ENCODE results near the gene CCNA1. TPM values are rescaled to one million over a fixed set of nuclear protein-coding genes. Genes with fewer than 3 reads are reported as not detected.

Gene CCNA1
- total and polyA plus RNA-seq, 2 of the 13 experiments (the other 11 are each of a cell fraction or from before 2014, with no cell fraction given), result not detected

DNA sequence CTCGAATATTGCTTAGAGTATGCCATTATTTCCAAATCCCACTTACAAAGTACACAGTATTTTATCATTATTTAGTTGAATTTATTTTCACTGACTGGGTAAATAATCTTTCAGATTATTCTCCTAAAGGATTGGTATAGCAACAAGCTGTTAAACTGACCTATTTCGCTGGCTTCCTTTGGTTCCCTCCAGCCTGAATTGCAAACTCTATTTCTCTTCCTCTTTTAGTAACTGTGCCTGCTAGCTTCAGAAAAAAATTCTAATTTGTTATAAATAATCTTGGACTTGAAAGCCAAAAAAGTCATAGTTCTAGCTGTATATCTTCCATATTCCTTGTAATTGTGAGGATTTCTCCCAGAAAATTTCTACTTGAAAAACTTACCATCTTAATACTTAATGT is 15.0 kb upstream of the CCNA1 start:
- no peak overlapping the region for H3K4me2 ChIP-seq (ENCODE audit: low read depth, low read length)
- H3K79me2 ChIP-seq (ENCODE audit: insufficient read depth, low read length), result no peaks in the 10 kb centered on the region
- H3K36me3 ChIP-seq (replicated peaks in 1 of 2; ENCODE audit: control insufficient read depth in 1 of 2, insufficient read depth in 2 of 2, low read length in 2 of 2), result no peaks in the 10 kb centered on the region
- H3K9me3 ChIP-seq (ENCODE audit: low read length), result no peaks in the 10 kb centered on the region
- H4K20me1 ChIP-seq (ENCODE audit: insufficient read depth, low read length), result no peaks in the 10 kb centered on the region
- in situ Hi-C loops (cut with HindIII; ENCODE audit: extremely low pct_ligation_motif_present, low pct_unique_long_range_greater_than_20kb) (no loop called here), intact Hi-C loops (cut with micrococcal nuclease; ENCODE audit: unreplicated experiment) (no loop called here)
- POLR2A ChIA-PET, result no interaction called here
- ATAC-seq (no peak), DNase-seq (ENCODE audit: low spot score) (no peak), FAIRE-seq (no peak)
- TF ChIP-seq ZNF619 (CRISPR knock-in tag; IDR thresholded peaks at IDR 0.05) (no peak), MLXIP (CRISPR knock-in tag; IDR thresholded peaks at IDR 0.05; ENCODE audit: borderline replicate concordance) (no peak), NFYB (CRISPR knock-in tag; IDR thresholded peaks at IDR 0.05) (no peak), ZNF609 (CRISPR knock-in tag; IDR thresholded peaks at IDR 0.05; ENCODE audit: borderline replicate concordance) (no peak)
- no peaks in the 10 kb centered on the region for H3K27me3 ChIP-seq (ENCODE audit: control insufficient read depth in 1 of 2, insufficient read depth in 2 of 2, low read length in 2 of 2)
- WGBS (ENCODE audit: low lambda C conversion rate), result 2% methylated on average over 2 of the region's 2 CpGs
- CTCF ChIA-PET (ENCODE audit: low intra/inter-chr PET ratio, low total read pairs), result no interaction called here
- no peak overlapping the region for H3K4me3 ChIP-seq (replicated peaks in 1 of 3; ENCODE audit: insufficient read depth in 1 of 3, low read depth in 2 of 3, low read length in 3 of 3)
- no peak overlapping the region for H3K27ac ChIP-seq (ENCODE audit: extremely low read length, insufficient read depth, low read length)
- H3K4me1 ChIP-seq (ENCODE audit: insufficient read depth, low read length), result no peaks in the 10 kb centered on the region
- H2AFZ ChIP-seq (ENCODE audit: low read length), result no peak overlapping the region
- H3K9ac ChIP-seq (ENCODE audit: insufficient read depth, low read depth, low read length), result no peak overlapping the region
- no TSS peak for BruUV-seq (replicated peaks)

All from HepG2 (cell line).